Activated CD8-positive, alpha-beta memory T cell treated with anti-CD3 and anti-CD28 coated beads for 24 hours (primary cell): ENCODE results near the gene C11orf86.
"Not testable (repeated sequence)": the region's sequence is repeated elsewhere in the genome, so short reads cannot be mapped to it uniquely, and the experiment has no call there.

ENCODE experiments used
- DNase-seq: peaks from one replicate; pipeline ENCODE4 v3.0.0-alpha.2; 2020

C11orf86 gene

DNA sequence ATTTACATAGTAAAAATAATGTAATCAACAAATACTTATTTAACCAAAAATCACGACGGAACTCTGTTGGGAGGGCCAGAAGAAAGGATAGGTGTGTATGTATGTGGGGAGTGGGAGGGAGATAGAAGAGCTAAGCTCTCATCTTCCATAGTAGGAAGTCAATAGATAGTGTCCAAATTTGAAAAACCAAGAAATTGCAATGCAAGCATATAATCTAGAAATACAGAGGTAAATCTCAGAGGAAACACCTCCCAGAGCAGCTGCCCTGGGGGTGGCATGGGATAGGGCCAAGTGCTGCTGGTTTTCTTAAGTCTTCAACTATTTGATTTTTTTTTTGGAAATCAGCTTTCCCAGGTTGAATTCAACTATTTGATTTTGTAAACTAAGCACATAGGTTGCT lies 16.9 kb downstream of the C11orf86 start:
- DNase-seq, result no peak

DNA sequence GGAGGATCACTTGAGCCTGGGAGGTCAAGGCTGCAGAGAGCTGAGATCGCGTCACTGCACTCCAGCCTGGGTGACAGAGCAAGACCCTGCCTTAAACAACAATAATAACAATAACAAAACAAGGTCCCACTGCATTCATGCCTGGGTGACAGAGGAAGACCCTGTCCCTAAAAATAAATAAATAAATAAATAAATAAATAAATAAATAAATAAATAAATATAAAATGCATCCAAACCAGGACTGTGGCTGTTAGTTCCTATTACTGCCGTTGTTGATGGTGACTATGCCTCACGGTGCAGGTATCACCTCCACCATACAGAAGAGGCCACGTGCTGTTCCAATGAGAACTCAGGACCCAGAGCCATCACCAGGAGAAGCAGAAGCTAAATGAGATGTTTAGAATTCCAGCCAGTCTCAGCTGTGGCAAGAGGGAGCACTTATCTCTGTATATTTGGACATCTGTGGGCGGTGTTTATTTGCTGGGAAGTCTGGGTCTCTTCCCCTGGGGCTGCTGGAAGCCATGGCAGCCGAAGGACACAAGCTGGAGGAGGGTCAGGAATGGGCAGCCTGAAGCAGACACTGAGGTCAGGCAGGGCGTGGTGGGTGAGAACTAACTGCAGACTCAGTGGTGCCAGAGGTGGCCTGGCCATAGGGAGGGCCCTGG lies 21.6 kb downstream of the C11orf86 start:
- DNase-seq, result no peak

DNA sequence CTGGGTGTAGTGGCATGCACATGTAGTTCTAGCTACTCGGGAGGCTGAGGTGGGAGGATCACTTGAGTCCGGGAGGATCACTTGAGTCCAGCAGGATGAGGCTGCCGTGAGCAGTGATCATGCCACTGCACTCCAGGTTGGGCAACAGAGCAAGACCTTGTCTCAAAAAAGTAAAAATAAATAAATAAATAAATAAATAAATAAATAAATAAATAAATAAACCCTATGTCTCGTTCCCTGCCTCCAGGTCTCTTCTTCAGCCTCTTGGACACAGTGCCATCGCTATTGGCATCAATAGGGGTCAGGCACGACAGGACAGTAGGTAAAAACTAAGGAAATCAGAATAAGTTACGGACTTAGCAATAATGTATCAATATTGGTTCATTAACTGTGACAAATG lies 24.5 kb downstream of the C11orf86 start:
- DNase-seq, result no peak

DNA sequence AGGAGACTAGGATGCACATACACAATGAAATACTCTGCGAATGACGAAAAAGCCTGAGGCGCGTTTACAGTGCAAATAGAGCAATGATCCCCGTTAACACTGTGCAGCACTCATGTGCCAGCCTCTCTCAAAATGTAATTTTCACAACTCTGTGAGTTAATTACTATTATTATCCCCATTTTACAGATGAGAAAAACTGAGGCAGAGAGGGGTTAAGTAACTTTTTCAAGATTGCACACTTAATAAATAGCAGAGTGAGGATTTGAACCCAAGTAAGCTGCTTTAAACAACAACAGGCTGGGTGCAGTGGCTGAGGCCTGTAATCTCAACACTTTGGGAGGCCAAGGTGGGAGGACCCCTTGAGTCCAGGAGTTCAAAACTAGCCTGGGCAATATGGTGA lies 26.2 kb downstream of the C11orf86 start:
- no peak for DNase-seq

DNA sequence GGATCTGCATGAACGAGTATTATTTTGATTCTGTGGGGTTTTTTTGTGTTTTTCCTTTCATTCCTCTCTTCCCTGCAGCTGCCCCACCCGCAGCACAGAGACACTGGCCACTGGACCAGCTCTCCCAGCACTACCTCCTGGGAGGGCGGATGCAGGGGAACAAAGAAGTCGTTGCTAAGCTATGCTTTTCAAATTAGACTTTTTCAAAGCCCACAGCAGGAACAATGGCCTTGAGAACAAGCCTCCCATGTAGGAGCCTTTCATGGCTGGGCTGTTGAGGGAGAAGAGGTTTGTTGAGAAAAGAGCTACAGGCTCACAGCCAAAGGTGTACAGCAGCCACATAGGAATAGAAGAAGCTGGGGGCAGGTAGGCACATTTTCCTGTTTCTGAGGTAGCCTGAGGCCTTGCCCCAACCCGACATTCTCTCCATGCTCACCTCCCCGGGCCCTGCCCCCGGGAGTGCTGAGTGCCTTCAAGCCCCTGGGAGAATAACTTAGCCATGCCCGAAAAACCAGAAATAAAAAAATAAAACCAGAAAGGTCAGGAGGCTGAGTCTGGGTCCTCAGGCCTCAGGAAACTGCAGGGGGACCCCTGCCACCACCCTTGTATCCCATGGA lies 27.3 kb downstream of the C11orf86 start:
- DNase-seq, result no peak

DNA sequence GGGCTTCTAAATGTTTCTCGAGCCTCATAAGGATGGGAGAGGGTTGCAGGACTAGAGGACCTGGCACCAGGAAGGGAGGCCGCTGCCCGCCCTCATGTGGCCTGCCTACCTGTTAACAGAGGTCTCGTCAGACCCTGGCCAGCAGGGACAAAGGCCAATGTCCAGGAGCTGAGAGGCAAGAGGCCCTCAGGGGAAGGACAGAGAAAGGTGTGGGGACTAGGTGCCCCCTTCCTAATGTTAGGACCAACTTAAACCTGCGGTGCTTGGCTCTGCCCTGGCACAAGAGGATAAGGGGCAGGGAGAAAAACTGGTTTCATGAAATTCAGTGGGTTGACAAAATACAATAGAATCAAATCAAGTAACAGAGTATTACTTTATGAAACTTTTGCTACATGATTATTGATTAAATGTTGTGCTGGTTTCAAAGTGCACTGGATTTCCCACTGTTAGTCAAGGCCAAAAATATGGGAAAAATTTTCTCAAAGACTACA lies 27.9 kb downstream of the C11orf86 start:
- DNase-seq, result no peak

DNA sequence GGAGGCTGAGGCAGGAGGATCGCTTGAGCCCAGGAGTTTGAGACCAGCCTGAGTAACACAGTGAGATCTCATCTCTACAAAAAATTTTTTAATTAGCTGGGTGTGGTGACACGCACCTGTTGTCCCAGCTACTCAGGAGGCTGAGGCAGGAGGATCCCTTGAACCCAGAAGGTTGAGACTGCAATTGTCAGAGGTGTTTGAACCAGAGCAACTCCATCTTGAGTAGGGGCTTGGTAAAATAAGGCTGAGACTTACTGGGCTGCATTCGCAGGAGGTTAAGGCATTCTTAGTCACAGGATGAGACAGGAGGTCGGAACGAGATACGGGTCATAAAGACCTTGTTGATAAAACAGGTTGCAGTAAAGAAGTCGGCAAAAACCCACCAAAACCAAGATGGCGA lies 30.1 kb downstream of the C11orf86 start:
- DNase-seq, result not testable (repeated sequence)

DNA sequence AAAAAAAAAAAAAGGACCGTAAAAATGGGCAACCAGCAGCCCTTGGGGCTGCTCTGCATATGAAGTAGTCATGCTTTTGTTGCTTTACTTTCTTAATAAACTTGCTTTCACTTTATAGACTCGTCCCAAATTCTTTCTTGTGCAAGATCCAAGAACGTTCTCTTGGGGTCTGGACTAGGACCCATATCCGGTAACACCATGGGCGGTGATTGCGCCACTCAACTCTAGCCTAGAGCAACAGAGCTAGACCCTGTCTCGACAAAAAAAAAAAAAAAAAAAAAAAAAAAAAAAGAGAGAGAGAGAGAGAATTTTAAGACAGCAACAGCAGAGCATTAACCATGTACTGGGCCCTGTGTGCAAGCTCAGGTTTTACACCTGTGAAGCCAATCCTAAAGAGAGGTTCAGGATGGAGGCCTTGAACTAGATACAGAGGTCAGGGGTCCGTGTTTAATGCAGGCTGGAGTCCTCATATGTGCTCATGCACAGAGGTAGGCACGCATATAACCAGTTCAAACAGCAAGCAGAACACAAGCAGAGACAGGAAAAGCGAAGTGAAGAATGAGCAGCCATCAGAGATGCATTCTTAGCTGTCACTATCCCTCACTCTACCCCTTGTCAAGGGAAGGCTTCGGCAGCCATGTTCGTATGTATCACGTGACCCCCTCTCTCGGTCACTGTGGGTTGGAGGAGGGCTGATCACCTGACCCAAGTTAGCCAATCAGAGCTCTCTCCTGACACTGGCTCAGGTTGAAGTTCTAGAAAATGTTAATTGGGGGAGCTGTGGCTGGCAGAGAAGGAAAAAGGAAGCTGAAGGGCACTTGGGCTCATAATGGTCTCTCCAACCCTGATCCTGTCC lies 31.2 kb downstream of the C11orf86 start:
- no peak for DNase-seq

DNA sequence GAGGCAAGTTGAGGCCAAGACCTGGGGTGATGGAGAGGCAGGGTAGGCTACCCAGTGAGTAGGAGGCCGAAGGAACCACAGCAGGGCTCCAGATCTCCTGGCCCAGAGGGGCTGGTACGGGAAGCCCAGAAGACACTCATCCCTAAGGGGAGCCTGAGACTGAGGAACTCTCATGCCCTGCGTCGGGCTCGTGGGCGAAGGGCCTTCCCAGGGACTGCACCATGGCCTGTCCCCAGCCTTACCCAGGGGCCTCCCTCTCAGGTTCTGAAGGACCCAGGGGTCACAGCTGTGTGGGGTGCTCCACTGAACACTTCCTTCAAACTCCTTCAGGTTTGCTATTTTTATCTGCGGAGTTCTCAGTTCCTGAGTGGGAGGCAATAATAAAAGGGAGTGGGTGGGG lies 32.0 kb downstream of the C11orf86 start:
- no peak for DNase-seq

DNA sequence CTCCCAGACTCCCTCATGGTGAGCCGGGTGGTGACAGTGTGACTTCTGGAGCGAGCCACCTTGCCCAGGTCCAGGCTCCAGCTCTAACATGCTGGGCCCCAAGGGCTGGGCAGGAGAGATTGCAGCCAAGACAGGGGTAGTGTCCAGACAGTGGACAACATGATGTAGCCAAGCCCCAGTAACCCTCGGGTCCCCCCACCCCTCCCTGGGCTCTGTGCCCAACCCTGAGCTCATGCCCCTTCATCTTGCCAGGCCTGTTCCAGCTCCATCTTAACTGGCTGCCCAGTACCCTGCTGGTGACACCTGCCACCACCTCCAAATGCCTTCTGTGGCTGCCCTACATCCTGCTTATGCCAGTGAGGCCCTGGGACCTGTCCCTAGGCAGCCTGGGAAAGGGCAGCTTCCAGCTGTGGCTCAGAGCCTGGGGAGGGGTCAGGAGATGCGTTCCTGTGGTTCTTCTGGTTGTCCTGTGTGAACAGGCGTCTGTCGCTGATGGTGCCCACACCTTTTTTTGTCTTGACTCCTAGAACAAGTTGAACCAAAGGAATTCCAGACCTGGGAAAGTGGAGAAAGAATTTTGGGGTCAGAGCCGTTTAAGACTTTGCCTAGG lies 35.3 kb downstream of the C11orf86 start:
- no peak for DNase-seq

DNA sequence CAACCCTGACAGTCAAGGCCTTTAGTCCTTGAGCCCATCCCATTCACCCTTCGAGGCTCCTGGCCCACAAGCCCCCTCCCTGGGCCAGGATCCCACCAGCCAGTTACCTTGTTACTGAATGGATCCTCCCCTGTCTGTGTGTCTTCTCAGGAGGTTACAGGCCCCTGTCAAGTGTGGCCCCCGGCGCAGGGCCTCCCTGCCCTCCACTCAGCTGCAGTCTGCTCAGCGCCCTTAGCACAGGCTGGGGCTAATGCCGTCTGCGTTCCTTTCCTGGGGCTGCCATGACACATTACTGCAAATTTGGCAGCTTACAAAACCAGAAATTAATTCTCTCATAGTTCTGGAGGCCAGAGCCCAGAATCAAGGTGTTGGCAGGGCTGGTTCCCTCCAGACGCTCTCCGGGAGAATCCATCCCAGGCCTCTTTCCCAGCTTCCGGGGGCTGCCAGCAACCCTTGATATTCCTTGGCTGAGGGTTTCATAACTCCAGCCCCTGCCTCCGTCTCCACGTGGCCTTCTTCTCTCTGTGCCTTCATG lies 38.5 kb downstream of the C11orf86 start:
- DNase-seq, result no peak

DNA sequence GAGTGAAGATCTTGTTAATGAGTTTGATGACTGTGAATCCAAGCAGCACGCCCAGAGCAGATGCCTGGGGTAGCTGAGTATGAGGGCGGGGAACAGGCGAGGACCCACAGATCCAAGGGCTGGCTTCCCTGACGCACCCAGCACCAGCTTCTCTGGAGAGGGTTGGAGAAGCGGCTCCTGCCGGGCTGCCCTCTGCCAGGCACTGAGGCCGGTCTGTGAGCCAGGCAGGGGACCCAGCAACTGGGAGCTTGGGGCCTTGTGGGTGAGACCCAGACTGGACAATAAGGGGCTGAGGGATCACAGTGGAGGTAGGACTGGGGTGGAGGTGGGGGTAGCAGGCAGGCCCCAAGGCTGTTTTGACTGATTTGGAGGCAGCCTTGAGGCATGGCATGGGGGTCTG lies 39.2 kb downstream of the C11orf86 start:
- DNase-seq, result no peak

DNA sequence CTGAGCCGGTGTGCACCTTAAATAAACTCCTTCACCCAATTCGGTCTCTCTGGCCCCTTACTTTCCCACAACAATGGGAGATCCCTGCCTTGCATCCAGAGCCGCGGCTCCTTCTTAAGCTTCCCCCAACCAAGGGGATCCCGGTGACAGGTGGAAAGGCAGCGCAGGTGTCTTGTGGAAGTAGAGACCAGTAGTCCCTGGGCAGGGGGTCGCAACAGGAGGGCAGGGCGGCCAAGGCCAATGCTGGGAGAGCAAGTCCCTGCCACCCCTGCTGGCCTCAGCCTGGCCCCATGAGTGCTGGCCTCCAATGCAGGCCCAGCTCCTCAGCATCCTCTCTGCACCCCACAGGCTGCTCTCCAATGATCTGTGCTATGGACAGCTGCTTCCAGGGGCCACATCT lies 39.9 kb downstream of the C11orf86 start:
- DNase-seq, result no peak

DNA sequence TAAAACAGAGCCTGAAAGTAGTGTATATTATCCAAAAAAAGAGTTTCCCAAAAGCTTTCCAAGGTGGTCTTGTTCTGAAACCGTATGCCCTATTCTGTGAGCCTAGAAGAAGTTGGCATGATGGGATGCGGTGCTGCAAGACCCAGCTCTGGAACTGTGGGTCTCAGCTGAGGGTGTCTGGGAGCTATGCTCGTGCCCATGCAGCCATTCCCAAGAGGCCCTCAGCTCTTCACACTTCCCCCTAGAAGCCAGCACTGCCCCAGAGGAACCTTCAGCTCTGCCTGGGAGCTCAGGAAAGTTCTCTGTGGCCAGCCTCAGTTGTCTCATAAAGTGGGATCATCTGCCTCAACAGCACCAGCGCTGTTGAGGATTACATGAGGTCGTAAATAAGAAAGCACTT lies 41.4 kb downstream of the C11orf86 start:
- DNase-seq, result no peak

DNA sequence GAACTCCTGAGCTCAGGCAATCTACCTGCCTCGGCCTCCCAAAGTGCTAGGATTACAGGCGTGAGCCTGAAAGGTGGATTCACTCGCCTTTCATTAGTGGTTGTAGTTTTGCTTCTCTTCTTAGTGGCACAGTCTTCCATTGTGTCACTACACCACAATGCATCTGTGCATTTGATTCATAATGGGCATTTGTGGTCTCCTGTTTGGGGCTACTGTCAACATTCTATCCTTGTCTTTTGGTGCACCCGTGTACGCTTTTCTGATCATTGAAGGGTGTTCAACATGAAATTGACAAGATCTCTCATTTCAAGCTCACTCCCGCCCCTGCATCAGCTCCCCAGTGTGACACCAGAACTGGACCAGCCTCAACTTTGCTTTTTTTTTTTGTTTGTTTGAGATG lies 45.8 kb downstream of the C11orf86 start:
- DNase-seq, result no peak

DNA sequence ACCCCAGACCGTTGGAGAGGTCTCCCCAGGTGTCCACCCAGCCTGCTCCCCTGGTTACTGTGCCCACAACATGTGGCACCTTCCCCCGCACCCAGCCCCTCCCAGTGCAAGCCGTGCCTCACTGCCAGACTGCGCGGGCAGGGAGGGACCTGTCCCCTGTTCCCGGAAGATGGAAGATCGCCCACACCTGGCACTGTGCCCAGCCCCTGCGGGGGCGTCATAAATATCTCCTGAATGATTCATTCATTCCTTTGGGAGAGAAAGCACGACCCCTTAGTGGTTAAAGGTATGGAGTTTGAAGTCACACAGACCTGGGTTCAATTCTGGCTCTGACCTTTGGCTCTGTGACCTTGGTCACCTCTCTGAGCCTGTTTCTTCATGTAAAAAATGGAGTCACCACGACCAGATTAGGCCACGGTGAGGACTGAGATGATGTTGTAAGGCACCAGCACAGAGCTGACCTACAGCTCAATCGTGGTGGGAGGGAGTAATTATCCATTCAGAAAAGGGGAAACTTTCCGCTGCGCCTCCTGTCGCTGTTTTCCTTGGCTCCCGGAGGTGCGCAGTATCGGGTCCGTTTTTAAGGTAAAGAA lies 47.3 kb downstream of the C11orf86 start:
- no peak for DNase-seq

DNA sequence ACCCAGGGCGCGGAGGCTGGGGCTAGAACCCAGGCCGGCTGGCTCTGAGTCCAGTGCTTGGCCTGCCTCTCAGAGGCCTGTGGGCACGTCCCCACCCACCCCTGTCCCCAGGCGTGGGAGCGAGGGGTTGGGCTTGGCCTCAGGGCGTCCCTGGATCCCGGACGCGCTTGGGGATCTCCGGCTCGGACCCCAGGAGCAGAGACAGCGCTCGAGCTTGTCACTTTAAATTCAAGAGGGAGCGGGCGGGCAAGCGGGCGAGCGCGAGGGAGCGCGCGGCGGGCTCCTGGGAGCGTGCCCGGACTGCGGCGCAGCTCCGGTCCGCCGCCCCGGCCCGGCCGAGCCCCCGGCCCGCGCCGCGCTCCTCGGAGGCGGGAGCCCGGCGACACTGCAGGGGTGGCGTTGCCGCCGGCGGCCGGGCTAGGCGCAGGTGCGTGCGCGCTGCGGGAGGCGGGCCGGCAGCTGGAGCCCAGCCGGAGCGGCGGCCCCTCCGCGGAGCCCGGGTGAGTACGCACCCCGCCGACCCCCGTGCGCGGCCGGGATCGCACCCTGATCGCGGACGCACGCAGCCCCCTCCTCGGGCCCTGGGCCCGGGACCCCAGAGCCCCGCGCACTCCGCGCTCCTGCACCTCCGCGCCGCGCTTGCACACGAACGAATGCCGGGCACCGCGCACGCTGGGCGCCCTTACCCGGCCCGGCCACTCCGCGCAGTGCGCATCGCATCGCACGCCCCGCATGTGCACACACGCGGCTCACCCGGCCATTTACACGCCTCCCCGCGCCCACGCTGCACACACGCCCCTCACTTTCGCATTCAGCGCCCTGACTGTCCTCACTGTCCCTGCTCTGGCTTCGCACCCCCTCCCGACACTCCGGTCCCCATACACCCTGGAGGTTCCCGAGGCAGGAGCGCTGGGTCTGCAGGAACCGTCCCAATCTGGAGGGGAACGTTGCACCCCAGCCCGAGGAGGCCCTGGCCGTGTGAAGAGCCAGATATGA lies 48.2 kb downstream of the C11orf86 start, which contains the start of gene SYT12:
SYT12 (plus strand) TSS at position 174 of the 996 bp plus-strand sequence. CDS start 7,011 bp downstream, outside the sequence.
- DNase-seq, result peak; percentile 65

DNA sequence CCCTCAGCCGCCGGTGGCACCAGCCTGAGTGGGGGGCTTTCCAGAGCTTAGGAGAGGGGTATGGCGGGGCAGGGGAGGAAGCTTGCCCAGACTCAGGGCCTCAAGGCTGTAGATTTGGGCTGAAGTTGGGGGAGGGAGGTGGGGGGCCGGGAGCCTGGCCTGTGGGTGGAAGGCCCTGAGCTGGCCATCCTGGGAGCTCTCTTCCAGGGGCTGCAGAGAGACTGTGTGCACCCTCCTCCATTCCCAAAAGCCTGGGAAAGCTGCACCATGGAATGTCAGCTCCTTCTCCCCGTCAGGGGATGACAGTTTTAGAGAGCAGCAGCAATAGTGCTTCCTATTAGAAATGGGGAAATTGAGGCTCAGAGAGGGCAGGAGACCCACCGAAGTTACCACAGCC lies 48.9 kb downstream of the C11orf86 start:
- DNase-seq, result no peak

DNA sequence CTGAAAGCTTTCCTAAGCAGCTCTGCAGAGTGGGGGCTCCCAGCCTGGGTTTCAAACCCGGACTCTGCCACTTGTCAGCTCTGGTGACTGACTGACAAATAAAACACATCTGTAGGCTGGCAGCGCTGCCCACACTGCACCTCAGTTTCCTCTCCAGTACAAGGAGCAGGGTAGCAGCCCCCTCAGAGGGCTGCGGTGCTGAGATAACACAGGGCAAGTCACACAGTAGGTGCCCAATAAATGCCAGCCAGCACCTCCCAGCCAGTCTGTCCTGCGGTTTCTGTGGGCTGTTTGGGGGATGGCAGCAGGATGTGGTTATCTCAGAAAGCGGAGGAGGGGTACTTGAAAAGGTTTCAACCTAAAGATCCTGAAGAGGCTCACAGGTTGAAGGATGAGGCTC lies 49.3 kb downstream of the C11orf86 start:
- DNase-seq, result peak; percentile 77

DNA sequence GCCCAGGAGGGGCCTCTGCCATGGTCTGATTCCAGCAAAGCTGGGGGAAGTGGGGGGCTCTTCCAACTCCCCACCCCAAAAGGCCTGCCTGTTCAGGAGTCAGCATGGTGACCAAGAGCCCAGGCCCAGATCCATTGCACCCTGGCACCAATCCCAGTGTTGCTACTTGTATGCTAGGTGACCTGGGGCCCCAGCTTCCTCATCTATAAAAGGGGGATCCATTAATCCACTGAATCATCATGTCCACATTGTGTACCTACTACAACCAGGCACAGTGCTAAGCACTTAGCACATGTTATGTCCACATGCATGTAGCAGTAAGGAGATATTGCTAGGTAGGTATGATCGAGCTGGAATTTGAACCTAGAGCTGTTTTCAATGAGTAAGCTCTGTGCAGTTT lies 49.9 kb downstream of the C11orf86 start:
- DNase-seq, result no peak

DNA sequence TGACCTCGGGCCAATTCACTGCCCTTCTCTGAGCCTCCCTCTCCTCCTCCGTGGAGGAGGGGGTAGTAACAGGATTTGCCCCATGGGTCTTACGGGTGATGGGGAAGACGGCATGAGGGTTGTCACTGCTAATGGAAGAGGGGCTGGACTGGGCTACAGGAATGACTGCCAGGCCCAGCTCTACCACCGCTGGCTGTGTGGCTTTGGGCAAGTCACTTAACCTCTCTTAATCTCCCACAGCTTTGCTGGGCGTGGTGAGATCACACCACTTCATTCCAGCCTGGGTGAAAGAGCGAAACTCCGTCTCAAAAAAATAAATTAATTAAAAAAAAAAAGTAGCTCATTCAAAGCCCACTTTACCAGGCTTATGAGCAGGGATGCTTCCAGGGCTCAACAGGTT lies 50.6 kb downstream of the C11orf86 start:
- no peak for DNase-seq
